Measurements from ENCODE around the gene GPANK1. TPM values are rescaled to one million over a fixed set of nuclear protein-coding genes. Genes with fewer than 3 reads are reported as not detected.

The GPANK1 gene
- total RNA-seq, 1 donor from 2014 or later, result 13.0 TPM

GRCh38 chr6:31643818-31644454 lies 20.9 kb downstream of the GPANK1 start:
- DNase-seq (ENCODE audit: extremely low read depth, low read depth, low spot score), result no peak

DNA sequence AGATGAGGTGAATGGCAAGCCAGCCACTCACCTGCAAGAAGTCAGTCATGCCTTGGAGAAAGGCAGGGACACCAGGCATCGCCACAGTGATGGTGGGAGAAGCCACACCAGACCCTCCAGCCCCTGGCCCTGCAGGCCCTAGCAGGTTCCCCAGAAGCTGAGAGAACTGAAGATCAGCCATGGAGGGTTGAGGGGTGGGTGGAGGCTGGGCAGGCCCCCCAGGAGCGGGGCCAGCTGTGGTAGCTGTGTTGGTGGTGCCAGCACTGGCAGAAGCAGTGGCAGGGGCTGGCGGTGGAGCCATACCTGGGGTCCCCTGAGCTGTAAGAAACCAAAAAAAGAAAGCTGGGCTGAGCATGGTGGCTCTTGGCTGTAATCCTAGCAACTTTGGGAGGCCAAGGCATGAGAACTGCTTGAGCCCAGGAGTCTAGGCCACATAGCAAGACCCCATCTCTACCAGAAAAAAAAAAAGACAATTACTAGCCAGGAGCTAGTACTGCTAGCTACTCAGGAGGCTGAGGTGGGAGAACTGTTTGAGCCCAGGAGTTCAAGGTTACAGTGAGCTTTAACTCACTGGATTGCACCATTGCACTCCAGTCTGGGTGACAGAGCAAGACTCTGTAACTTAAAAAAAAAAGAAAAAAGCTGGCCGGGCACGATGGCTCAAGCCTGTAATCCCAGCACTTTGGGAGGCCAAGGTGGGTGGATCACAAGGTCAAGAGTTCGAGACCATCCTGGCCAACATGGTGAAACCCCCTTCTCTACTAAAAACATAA lies 21.8 kb downstream of the GPANK1 start:
- no peak for DNase-seq (ENCODE audit: extremely low read depth, low read depth, low spot score)

DNA sequence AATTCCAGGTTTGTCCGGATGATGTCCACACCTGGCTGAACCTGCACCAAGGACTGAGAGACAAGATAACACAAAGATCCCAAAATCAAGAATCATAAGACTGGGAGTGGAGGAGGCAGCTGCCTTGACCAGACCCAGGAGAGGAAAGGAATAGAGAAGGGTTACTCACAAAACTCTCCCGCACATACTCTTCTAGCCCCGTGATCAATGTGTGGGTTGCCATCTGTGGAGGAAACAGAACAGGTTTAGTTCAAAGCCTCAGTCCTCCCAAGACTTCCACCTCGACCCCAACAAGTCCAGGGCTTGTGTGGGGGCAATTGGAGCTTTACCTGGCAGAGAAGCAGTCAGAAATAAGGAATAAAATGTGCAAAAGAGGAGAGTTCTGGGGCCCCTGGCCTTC lies 23.4 kb downstream of the GPANK1 start:
- no peak for DNase-seq (ENCODE audit: extremely low read depth, low read depth, low spot score)

DNA sequence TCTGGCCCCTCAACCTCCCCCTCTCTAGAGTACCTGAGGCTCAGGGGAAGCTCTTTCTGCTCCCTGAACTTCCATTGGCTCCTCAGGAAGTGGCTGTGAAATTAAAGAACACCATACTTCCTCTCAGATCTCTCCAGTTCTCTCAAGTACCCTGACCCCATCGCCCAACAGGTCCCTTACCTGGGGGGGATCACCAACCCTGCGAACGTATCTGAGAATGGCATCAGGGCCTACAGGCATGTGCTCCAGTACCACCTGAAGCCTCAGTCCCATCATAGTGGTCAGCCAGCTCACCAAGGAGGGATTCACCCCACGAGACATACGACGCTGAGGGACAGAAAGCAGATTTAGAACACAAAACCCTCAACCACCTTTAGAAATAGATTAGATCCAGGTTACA lies 24.2 kb downstream of the GPANK1 start:
- no peak for DNase-seq (ENCODE audit: extremely low read depth, low read depth, low spot score)

DNA sequence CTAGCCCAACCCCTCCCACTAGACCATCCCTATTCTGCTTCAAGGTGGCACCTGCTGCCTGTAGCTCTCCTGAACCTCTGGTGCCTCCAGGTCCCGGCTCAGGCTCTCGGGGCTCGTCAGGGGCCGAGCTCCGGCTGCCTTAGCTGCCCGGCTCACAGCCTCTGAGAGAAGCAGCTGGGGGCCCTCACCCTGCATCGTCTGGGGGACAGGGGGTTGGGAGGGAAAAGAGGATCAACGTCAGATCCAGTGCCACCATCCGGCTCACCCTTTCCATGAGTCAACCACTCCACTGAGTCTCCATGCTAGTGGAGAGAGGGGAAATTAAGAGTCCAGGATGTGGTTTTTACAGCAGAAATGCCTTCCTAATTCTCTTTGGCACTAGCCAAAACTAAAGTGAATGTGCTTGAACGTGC lies 25.3 kb downstream of the GPANK1 start:
- no peak for DNase-seq (ENCODE audit: extremely low read depth, low read depth, low spot score)

DNA sequence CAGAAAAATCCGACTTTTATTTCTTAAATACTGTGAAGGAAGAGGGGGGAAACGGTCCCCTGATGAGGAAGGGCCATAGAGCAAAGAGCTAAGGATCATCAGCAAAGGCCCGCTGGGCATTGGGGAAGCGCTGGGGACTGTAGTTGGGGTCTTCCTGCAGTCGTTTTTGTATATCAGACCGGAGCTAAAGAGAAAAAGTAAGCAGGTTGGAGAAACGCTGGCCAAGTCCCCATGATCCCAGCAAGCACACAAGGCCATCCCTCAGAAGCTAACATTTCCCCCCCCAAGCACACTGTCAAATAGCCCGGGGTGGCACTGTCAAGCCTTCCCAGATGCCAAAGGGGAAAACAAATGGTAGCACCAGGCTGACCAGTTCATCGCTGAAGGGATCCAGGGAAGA lies 25.8 kb downstream of the GPANK1 start:
- no peak for DNase-seq (ENCODE audit: extremely low read depth, low read depth, low spot score)

DNA sequence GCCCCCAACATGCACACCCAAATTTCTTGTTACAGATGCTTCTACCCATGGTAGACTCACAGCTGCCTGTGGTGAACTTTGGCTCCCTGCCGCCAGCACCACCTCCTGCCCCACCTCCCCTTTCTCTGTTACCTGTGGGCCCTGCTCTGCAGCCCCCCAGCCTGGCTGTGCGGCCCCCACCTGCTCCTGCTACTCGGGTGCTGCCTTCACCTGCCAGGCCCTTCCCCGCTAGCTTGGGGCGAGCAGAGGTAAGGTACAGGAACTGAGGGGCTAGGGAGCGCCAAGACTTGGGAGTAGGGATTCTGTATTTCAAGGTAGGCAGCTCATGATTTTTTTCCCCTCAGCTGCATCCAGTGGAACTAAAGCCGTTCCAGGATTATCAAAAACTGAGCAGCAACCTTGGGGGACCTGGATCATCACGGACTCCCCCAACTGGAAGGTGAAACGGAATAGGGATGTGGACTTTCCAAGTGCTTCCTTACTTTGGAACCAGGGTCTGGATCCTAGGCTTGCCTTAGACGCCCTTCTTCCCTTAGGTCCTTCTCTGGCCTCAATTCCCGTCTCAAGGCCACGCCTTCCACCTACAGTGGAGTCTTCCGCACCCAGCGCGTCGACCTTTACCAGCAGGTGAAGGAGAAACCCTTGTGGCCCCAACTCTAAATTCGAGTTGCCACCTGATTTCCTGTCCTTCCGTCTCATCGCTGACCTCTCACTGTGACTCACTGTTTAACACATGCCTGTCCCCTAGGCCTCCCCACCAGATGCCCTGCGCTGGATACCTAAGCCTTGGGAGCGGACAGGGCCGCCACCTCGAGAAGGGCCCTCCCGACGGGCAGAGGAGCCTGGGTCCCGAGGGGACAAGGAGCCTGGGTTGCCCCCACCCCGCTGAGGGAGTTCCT lies 27.9 kb downstream of the GPANK1 start:
- no peak for DNase-seq (ENCODE audit: extremely low read depth, low read depth, low spot score)

DNA sequence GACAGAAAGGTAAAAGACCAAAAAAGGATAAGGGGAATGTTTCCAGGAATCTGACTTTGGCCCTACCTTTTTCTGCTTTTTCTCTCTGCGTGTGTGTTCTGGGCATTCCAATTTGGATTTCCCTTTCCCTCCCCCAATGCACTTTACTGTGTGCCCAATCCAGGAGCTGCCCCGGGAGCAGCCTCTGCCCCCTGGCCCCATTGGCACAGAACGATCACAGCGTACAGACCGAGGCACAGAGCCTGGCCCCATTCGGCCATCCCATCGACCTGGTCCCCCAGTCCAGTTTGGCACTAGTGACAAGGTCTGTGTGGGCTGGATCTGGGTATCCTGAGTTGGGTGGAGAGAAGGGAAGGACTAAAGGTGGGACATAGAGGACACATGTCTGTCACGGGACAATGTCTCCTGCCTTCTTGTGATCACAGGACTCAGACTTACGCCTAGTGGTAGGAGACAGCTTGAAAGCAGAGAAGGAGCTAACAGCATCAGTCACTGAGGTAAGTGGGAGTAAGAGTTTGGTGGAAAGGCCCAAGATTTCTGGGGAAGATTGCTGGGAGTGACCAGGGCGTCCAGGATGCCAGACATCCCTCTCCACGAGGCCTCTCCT lies 29.7 kb downstream of the GPANK1 start:
- no peak for DNase-seq (ENCODE audit: extremely low read depth, low read depth, low spot score)

DNA sequence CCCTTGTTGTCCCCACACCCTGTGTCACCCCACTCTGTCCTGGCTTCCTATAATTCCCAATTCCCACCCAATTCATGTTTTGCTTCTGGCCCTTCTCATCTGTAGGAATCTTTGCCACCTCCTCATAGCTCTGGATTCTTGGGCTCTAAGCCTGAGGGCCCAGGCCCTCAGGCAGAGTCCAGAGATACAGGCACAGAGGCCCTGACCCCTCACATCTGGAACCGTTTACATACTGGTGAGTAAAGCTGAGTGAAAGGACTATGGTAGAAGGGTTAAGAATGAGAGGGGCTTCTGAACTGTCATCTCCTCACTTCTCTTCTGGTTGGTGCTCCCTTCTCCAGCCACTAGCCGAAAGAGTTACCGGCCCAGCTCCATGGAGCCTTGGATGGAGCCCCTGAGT lies 30.7 kb downstream of the GPANK1 start:
- DNase-seq (ENCODE audit: extremely low read depth, low read depth, low spot score), result no peak

DNA sequence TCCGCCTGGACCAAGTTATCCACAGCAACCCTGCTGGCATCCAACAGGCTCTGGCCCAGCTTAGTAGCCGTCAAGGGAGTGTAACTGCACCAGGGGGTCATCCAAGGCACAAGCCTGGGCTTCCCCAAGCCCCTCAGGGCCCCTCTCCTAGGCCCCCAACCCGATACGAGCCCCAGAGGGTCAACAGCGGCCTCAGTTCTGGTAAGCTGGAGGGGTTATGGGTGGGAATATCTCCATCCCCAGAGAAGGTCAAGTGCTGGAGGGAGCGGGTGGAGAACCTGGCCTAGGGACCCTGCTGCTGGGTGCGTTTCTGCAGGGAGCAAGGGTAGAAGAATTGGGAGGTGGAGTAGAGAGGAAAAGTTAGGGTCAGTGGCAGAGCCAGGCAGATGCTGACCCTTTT lies 31.4 kb downstream of the GPANK1 start:
- no peak for DNase-seq (ENCODE audit: extremely low read depth, low read depth, low spot score)

DNA sequence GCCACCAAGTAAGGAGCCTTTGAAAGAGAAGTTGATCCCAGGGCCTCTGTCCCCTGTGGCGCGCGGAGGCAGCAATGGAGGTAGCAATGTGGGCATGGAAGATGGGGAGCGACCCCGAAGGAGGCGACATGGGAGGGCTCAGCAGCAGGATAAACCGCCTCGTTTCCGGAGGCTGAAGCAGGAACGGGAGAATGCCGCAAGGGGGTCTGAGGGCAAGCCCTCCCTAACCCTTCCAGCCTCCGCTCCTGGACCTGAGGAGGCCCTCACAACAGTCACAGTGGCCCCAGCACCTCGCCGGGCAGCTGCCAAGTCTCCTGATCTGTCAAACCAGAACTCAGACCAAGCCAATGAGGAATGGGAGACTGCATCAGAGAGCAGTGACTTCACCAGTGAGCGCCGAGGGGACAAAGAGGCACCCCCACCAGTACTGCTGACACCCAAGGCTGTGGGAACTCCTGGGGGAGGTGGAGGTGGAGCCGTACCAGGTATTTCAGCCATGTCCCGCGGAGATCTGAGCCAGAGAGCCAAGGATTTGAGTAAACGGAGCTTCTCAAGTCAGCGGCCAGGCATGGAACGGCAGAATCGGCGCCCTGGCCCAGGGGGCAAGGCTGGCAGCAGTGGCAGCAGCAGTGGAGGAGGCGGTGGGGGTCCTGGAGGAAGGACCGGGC lies 32.4 kb downstream of the GPANK1 start:
- no peak for DNase-seq (ENCODE audit: extremely low read depth, low read depth, low spot score)

GRCh38 chr6:31631681-31632278 lies 33.0 kb downstream of the GPANK1 start:
- no peak for DNase-seq (ENCODE audit: extremely low read depth, low read depth, low spot score)

- DNase-seq (ENCODE audit: extremely low read depth, low read depth, low spot score), result no peak
Measured at GRCh38 chr6:31631209-31631608, 33.6 kb downstream of the GPANK1 start.

DNA sequence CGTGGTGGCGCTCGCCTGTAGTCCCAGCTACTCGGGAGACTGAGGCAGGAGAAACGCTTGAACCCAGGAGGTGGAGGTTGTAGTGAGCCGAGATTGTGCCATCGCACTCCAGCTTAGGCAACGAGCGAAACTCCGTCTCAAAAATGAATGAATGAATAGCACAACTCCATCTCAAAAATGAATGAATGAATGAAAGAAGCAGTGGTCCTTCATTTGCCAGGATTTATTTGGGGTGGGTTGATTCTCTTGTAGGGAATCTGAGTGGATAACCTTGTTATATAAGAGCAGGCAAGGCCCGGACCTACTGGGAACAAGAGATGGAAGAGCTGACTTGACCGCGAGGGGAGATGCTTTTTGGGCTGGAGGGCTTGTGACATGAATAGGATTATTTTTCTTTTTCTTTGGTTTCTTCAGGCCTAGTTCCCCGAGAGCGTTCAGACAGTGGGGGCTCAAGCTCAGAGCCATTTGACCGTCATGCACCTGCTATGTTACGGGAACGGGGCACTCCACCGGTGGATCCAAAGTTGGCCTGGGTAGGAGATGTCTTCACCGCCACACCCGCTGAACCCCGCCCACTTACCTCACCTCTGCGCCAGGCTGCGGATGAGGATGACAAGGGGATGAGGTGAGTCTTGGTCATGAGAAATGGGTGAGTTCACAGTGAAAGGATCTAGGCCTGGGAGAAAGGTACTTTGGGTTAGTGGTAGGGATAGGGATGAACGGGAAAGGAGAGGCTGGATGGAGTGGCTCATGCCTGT lies 34.4 kb downstream of the GPANK1 start:
- DNase-seq (ENCODE audit: extremely low read depth, low read depth, low spot score), result no peak

GRCh38 chr6:31629014-31629413 lies 35.8 kb downstream of the GPANK1 start:
- no peak for DNase-seq (ENCODE audit: extremely low read depth, low read depth, low spot score)

- DNase-seq (ENCODE audit: extremely low read depth, low read depth, low spot score), result no peak
Measured at GRCh38 chr6:31627690-31628287, 37.0 kb downstream of the GPANK1 start.

DNA sequence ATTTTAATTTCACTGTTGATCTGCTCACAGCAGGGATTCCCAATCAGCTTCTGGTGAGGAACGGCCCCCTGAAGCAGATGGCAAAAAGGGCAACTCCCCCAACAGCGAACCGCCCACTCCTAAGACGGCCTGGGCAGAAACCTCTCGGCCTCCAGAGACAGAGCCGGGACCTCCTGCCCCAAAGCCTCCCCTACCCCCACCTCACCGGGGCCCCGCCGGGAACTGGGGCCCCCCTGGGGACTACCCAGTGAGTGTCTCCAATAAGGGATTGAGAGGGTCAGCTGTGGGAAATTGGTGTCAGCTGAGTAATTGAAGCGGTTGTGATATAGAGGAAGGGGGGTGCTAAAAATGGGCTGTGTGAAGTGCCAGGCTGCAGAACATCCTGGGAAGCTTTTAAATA lies 37.8 kb downstream of the GPANK1 start:
- no peak for DNase-seq (ENCODE audit: extremely low read depth, low read depth, low spot score)

DNA sequence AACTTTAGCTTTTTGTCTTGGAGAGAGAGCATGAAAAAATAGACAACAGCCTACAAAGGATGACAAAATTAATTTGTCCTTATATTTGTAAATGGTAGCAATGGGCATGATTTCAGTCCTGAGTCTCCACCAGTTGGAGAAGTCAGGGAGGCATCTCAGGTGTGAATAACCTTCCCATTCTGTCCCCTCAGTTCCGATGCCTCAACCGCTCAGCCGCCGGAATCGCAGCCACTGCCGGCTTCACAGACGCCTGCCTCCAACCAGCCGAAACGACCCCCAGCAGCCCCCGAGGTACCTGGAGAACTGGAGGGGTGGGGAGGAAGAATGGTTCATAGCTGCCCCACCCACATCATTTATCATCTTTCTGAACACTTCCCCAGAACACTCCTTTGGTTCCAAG lies 40.7 kb downstream of the GPANK1 start:
- no peak for DNase-seq (ENCODE audit: extremely low read depth, low read depth, low spot score)

- no peak for DNase-seq (ENCODE audit: extremely low read depth, low read depth, low spot score)
Measured at GRCh38 chr6:31622684-31623091, 42.1 kb downstream of the GPANK1 start.

Measured in glomerular endothelial cell (primary cell).